KG1 (cell line): ENCODE data around the gene SIM2.

Experiments used
- DNase-seq: peaks from one replicate; lab custom pipeline; 2025; lab: John Stamatoyannopoulos, UW

The SIM2 gene

DNA sequence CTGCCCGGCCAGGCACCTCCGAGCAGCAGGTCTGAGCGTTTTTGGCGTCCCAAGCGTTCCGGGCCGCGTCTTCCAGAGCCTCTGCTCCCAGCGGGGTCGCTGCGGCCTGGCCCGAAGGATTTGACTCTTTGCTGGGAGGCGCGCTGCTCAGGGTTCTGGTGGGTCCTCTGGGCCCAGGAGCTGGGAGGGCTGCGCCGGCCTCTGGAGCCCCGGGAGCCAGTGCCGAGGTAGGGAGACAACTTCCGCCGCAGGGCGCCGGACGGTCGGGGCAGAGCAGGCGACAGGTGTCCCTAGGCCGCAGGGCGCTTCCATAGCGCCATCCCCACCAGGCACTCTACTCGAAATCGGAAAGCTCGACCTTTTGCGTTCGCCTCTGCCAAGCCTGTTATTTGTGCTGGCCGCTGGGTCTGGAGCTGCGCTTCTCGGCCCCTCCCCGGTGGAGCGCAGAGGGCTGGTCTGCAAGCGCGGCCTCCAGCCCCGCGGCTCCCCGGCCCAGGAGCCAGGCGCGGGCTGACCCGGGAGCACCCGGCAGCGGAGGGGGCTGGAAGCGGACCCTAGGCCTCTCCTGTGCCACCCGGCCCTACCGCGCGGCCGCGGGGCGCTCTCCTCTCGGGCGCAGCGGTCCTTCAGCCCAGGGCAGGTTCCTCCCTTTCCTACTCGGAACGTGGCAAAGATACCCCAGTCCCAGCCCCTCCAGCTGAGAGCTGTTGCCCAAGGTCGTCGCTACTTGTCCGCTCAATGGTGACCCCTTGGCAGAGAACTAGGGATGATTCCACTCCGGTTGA is 2.2 kb downstream of the SIM2 start:
- no peak for DNase-seq

GRCh38 chr21:36701756-36702621 is 3.1 kb downstream of the SIM2 start:
- no peak for DNase-seq

DNA sequence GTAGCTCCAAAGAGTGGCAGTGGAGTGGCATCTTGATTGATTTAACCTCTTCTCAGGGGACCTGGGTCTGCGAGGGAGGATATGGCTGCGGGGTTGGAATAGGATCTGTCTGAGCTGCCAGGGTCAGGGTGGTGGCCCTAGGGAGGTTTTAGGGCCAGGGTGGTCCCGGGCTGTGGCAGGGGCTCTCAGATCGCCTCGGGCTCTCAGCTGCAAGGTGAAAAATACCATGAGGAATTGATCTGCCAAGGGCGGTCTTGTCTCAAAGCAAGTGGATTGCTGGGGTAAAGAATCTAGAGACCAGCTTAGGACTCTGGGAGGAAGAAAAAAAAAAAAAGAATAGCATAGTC is 3.7 kb downstream of the SIM2 start:
- no peak for DNase-seq

GRCh38 chr21:36703123-36703522 is 4.2 kb downstream of the SIM2 start:
- DNase-seq, result no peak

DNA sequence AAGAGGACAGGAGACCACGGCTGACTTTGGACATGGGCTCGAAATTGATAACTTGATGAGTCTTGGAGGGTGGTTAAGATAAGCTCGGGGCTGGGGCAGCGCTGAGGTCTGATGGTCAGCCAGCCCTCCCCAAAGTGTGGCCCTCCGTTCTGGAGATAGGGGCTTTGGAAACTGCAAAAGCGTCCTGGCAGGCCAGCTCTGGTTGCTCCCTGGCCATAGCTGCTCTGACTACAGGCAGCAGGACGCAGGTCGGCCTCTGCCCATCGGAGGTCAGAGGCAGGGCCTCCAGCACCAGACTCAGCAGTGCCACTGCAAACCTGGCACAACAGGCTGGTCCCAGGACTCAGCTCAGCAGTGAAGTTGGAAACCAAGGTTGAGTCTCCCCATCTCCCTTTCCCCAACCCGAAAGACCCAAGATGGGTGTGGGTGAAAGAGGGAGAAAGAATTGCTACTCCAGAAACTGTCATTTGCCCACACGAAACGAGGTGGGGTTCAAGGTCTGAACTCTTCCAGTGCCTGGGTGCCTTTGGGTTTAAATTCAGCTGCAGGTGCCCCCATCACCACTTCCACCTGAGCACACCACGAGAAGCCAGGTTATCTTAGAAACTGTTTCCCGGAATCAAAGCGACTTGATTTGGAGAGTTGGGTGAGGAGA is 4.8 kb downstream of the SIM2 start:
- DNase-seq, result no peak

DNA sequence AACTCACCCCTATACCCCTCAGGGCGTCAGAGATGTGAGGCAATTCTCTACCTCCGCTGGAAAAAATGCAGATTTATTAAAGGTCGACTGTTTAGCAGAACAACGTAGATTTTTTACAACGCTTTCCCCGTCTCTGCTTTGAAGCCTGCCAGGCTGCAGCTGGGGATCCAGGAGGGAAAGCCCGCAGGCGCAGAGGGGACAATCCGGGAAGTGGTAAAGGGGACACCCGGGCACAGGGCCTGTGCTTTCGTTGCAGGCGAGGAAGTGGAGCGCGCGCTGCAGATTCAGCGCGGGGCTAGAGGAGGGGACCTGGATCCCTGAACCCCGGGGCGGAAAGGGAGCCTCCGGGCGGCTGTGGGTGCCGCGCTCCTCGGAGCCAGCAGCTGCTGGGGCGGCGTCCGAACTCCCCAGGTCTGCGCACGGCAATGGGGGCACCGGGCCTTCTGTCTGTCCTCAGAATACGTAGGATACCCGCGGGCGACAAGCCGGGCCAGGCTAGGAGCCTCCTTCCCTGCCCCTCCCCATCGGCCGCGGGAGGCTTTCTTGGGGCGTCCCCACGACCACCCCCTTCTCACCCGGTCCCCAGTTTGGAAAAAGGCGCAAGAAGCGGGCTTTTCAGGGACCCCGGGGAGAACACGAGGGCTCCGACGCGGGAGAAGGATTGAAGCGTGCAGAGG is 5.5 kb downstream of the SIM2 start:
- DNase-seq, result no peak

DNA sequence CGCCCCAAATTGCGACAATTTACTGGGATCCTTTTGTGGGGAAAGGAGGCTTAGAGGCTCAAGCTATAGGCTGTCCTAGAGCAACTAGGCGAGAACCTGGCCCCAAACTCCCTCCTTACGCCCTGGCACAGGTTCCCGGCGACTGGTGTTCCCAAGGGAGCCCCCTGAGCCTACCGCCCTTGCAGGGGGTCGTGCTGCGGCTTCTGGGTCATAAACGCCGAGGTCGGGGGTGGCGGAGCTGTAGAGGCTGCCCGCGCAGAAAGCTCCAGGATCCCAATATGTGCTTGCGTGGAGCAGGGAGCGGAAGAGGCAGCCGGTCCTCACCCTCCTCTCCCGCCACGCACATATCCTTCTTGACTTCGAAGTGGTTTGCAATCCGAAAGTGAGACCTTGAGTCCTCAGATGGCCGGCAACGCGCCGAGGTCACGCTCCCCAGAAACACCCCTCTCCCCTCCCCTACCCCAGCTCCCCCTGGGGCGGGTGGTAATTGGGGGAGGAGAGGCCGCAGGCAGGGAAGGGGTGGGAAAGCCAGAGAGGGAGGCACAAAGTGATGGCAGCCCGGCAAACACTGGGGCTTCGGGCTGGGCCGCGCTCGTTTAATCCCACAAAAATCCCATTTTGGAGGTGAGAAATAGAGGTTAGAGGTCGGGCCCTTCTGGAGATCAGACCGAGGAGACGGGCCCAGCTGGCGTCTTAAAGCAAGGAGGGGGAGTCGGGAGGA is 6.2 kb downstream of the SIM2 start:
- DNase-seq, result no peak

DNA sequence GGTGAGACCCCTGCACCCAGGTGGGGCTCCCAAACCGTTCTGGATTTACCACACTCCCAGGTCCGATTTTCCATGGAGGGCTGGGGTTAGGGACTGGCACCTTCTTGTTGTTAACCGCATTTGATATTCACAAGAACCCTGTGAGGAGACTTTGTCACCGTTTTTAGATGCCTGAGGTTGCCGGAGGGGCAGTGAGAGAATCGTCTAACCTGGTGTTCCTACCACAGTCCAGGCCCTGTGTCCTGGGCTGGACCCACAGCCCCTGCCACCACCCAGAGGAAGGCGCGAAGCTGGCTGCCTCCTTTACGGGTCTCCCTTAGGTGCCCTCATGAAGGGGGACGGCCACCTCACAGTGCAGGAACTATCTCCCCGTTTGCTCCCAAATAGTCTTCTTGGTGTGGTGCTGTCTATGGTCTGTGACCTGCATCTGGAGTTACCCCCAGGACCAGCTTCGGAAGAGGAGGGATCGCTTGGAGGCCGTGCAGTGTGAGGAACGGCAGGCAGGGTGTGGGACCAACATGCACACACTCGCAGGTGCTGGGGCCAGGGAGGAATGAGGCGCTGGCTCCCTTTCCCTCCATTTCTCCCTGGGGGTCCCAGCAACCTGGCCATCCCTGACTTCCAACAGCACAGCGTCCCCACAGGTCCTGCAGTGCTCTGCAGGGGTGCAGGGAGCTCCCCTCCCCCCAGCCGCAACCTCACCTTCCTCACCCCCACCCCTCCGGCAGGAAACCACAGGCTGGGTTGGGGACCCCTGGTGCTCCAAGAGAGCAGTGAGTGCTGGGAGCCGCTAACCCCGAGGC is 7.0 kb downstream of the SIM2 start:
- DNase-seq, result no peak

DNA sequence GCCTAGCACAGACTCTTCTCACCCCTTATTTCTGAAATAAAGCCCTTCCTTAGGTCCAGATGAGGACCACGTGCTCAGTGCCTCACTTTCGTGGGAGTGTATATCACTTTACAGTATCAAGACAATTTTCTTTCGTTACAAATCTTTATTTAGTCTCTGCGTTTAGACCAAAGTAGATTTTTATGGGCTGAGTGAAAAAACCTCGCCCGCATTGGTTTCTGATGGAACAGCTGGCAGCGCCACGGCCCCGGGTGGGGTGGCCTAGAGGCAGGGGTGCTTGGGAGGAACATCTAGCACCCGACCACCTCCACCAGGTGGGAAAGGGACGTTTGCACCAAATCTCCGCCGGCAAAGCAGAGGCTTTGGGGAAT is 7.6 kb downstream of the SIM2 start:
- DNase-seq, result no peak

DNA sequence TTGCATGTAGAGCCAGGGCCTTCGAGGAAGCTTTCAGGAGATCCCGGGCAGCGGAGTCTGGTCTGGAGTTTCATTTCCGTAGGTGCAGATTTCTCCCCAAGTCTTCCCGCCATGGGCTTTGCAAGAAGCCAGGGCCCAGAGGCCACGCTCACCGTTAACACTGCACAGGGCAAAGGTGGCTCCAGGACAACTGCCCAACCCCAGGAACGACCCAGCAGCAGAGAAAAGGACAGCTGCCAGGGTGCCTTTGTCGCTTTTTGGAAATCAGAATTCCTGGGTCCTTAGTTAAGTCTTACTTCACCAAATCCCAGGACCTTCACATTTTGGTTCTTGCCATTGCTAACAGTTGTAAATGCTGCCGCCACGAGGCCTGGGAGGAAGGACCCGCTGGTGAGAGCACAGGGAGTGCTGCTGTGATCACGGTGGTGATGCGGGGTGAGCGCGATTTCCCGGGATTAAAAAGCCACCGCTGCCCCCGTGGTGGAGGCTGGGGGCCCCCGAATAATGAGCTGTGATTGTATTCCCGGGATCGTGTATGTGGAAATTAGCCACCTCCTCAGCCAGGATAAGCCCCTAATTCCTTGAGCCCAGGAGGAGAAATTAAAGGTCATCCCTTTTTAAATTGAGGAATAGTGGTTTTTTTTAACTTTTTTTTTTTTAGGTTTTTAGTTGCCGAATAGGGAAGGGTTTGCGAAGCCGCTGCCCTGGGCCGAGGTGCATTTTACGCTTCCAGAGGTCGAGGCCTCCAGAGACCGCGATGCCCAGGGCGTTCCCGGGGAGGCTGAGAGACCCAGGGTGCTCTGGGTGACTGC is 8.2 kb downstream of the SIM2 start:
- no peak for DNase-seq

- no peak for DNase-seq
Observed at GRCh38 chr21:36707763-36708285, 8.9 kb downstream of the SIM2 start.

GRCh38 chr21:36708286-36709029 is 9.5 kb downstream of the SIM2 start:
- DNase-seq, result no peak

- DNase-seq, result no peak
Observed at GRCh38 chr21:36709030-36709867, 10.3 kb downstream of the SIM2 start.

GRCh38 chr21:36709868-36710728 is 11.2 kb downstream of the SIM2 start:
- no peak for DNase-seq

DNA sequence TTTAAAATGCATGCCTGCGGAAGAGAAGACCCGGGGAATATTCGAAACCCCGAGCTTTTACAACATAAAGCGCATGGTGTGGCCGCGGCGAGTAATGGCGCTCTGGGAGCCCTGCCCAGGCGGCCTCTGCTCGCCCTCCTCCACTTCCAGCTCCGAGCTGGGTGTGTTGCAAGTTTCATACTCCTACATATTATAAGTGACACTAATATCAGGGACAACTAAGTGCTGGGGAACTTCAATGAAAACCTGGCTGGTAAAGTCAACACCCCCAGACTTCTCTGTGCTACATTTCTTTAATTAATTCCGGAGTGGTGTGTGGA is 11.8 kb downstream of the SIM2 start:
- no peak for DNase-seq

DNA sequence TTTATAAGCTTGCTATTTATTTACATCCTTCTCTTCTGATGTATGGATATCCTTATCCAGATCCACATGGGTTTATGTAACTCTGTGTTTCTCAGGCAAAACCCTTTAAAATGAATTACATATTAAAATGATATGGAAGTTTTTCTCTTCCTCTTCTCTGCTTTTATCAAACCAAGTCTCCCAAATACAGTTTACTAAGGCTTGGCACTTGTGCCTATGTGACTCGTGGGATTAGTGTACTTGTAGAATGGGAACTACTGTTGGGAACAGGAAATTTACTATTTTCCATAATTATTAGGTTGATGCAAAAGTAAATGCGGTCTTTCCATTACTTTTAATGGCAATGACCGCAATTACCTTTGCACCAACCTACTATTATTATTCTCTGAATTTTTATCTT is 14.8 kb downstream of the SIM2 start:
- DNase-seq, result no peak

DNA sequence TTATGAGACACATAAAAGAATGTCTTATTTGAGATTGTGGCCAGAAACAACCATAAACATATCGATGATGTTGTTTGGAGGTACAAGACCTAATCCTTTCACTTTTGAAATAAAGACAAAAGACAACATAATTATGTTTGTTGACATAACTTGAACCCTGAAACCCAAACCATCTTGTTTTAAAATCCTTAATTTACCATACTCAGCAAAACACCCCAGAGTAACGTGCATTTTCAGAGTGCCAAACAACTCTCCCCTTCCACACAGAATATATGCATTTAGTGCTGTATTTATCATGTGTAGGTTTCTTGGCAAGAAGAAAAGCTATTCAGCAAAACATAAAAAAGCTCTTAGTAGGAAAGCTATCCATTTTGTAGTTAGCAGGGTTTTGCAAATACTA is 17.5 kb downstream of the SIM2 start:
- DNase-seq, result no peak
